ENCODE data around the gene TRPM1.
"Not testable (repeated sequence)": the region's sequence is repeated elsewhere in the genome, so short reads cannot be mapped to it uniquely, and the experiment has no call there.

TRPM1 gene

DNA sequence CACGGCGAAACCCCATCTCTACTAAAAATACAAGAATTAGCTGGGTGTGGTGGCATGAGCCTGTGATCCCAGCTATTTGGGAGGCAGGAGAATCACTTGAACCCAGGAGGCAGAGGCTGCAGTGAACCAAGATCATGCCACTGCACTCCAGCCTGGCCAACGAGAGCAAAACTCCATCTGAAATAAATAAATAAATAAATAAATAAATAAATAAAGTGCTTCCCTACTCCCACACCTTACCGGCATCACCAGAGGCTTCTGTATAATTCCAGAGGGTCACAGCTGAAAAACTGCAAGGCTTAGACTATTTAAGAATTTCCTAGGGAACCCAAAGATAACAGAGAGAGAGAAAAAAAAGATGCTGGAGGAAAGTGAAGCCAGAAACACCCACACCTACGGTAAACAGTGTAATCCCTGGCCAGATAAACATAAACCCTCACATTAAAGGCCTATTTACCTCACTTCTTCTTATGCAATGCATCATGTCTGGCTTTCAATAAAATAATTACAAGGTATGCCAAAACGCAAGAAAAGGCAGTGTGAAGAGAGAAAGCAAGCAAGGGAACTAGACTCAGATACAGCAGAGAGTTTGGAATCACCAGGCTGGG is 15.0 kb upstream of the TRPM1 start:
- no peak for DNase-seq

DNA sequence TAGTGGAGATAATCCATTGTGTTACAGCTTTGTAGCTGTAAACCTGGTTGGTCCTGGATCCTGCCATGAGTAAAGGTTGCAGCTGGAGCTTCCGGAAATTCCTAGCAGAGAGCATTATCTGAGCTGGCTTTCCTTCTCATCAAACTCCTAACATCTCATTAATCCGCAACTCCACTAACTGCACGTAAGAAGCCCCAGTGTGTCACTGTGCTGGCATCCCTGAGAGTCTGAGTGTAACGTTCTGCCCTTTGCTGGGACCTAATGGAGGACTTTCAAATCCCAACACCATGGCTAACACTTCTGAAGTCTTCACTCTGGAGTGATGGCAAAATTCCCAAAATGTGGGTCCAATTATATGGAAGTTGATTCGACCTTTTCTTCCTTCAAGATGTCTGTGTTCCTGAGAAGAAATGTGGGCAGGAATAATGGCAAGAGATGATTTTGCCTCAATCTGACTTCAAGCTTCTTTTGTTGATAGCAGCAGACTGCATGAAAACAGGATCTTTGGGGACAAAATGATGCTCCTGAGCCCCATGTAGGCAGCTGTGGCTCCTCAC is 9.6 kb upstream of the TRPM1 start:
- no peak for DNase-seq

GRCh38 chr15:31108836-31109235 is 7.3 kb upstream of the TRPM1 start:
- no peak for DNase-seq

- DNase-seq: no peak
Measured at GRCh38 chr15:31106495-31107300, 5.2 kb upstream of the TRPM1 start.

GRCh38 chr15:31104003-31104402 is 2.5 kb upstream of the TRPM1 start:
- DNase-seq: no peak

DNA sequence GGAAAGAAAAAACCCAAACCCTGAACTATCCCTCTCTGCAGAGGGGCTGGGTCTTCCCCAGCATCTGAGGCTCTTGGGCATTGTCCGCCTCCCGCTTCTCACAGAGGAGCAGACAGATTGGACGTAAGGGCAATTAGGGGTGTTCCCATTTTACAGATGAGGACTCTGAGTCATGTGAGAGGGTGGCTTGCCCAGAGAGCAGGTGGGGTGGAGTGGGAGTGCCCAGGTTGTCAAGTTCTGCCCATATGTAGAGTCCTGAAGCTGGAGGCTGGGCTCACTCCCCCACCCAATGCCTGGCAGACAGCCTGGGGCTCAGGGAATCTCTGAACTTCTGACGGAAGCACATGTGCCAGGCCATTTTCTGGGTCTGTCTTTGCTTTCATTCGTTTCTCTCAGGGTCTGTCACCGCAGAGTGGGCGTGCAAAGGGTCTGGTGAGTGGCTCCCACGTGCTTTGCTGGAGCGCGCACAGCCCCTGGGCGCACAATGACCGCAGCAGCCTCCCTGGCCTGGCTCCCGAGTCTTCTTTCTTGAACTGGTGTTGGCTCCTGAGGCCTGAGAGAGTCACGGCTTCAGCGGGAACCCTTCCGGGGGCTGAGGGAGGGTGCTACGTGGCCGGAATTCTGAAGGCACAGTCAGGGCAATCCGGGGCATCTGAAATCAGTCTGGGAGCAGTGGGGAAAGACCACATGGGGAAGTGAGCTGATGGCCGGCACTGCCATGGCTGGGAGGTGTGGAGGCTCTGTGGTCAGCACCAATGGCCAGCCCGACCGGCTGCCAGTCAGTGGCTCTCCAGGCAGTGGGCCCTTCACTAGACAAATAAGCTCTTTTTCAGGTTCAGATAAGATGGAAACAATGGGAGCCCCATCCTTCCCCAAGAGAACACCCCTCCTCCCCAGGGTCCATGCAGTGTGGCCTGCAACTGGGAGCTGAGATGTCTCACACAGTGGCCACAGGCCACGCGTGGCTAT is 1.1 kb upstream of the TRPM1 start:
- no peak for DNase-seq

- DNase-seq: no peak
Measured at GRCh38 chr15:31102039-31102321, 455 bp upstream of the TRPM1 start.

GRCh38 chr15:31100738-31101137 is 787 bp downstream of the TRPM1 start:
- peak; percentile 45 to 54 for DNase-seq

- DNase-seq: no peak
Measured at GRCh38 chr15:31098953-31099740, 2.4 kb downstream of the TRPM1 start.

DNA sequence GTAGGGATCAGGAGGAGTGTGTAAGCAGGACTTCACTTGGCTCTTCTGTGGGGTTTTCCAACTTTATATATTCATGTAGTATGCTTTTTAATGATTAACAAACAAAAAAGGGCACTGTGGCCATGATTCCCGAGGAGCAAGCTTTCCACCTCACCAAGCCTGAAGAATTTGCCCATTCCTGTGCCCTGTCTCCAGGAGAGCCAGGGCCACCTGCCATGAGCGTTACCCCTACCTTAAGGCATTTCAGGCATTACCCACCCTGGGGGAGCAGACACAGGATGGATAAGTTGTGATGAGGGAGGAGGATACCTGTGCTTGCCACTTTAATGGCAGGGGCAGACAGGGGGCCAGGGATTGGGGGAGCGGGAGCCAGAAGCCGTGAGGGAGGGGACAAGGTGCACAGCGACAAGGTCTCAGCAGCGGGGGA is 3.0 kb downstream of the TRPM1 start:
- DNase-seq: no peak

GRCh38 chr15:31096563-31096962 is 5.0 kb downstream of the TRPM1 start:
- no peak for DNase-seq

- DNase-seq: no peak
Measured at GRCh38 chr15:31091481-31091880, 10.0 kb downstream of the TRPM1 start.

DNA sequence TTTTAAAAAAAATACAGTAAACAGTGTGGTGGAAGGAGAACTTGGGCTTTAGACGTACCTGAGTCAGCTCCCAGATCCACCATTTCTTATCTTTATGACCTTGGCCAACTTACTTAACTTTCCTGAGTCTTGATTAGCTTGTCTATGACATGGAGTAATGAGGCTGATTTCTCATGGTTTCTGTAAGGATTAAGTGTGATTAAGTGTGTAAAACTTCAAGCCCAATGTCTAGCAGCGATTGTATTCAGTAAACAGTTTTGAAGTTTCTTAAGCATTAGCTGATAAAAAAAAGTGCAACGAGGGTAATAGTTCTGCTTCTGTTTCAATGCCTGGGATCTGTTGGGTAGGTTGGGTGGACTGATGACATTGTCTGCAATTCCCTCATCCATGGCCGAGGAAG is 10.8 kb downstream of the TRPM1 start:
- DNase-seq: no peak

DNA sequence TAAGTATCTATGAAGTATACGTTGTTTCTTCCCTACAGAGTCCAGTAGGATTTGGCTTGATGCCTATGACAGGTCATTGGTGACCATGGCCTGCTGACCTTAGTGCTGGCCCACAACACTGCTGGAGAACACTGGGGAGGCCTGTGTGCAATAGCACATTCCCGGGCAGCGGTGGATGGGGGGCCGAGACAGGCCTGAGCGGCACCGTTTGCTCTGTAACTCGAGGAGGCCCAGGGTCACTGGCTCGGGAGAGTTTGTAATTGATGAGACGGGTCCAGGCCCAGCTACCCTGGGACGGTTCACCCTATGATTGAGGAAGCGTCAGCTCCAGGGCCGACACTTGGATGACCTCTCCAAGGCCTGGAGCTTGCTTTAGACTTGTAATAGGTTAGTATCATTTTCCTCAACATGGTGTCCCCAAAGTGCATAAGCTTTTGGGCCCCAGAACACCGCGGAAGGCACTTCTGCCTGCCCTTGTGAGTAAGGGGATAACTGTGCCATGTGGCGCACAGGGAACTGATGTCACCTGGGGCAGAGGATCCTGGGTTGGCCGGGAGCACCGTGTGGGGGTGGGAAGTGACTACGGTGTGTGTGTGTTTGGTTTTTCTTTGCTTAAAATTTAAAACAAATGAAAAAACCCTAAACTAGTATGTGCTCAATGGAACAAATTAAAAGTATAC is 12.0 kb downstream of the TRPM1 start:
- DNase-seq: no peak

DNA sequence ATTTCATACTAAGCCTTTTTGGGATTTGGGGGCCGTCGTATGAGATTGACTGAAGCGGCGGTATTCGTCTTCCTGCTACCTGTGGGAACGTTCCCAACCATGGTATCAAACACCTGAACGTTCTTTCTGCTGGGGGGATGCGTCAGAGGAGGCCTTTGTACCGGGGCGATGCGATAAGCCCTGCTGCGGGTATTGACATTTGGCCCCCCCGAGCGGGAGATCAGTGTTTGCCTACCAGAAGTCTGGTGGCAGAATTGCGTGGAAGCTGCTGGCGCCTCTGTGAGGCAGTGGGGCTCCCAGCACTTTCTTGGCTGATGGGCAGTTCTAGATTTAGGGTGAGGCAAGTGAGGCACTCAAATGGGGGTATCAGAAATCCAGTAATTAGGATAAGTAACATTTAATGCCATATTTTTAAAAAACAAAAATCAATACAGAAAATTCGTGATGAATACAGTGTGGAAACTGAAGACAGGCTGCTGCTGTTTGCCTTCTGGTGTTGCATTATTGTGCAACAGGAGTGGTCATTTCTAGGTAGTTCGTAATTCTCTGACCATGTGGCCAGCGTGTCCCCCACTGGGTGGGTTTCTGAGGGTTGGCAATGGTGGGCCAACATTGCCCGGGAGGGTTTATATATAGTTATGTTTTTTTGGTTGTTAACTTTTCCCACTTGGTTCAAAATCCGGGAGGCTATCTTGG is 12.7 kb downstream of the TRPM1 start:
- no peak for DNase-seq

GRCh38 chr15:31088041-31088440 is 13.5 kb downstream of the TRPM1 start:
- DNase-seq: not testable (repeated sequence)

- no peak for DNase-seq
Measured at GRCh38 chr15:31086344-31086743, 15.2 kb downstream of the TRPM1 start.

- no peak for DNase-seq
Measured at GRCh38 chr15:31085359-31085758, 16.2 kb downstream of the TRPM1 start.

DNA sequence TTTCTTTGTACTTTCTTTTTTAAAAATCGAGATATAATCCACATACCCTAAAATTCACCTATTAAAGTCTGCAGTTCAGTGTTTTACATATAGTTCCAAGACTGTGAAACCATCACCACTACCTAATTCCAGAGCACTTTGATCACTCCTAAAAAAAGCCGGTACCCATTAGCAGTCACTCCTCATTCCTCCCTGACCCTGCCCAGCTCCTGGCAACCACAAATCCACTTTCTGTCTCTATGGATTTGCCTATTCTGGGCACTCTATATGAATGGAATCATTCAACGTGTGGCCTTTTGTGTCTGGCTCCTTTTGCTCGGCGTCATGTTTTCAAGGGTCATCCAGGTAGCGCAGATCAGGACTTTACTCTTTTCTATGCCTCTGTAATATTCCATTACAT is 17.3 kb downstream of the TRPM1 start:
- DNase-seq: no peak

DNA sequence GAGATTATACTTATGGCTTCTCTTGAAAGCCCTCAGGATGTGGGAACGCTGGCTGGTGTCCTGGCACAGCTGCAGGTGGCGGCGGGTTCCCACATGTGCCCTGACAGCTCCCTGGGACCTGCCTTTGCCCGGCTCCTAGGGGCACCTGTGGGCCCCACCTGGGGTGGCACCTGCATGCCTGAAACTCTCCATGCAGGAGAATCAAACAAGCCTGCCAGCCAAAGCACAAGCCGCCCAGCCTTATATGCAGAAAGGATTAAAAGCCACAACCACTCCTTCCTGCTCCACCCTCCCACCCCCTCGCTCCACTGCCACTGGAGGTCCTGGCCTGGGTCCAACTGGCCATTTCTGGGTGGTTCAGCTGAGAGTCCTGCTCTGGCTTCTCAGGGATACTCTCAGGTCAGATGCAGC is 18.1 kb downstream of the TRPM1 start:
- peak in 1 of 2 experiments; percentile 11 for DNase-seq

GRCh38 chr15:31082771-31083369 is 18.7 kb downstream of the TRPM1 start:
- no peak for DNase-seq

Measured in SHP77 (cell line).